Panc1 (cell line): ENCODE measurements around the gene VAV3. TPM values are rescaled to one million over a fixed set of nuclear protein-coding genes. Genes with fewer than 3 reads are reported as not detected.

Source experiments
- ATAC-seq: fragments of 200-7000 bp; cut with Tn5 transposase; 2 replicates; pipeline ENCODE4 v1.9.1; 2020; ENCODE audit warnings: mild to moderate bottlenecking, moderate library complexity
- BruUV-seq: library from RNA; stranded (reverse); fragments of 400-500 nt; replicated peaks from 2 replicates; lab custom pipeline; 2021; lab: Mats Ljungman, UMichigan
- CTCF ChIA-PET: fragments of 300-600 bp; sonication (Branson Sonifier 250); formaldehyde crosslinking; loops from one replicate; lab custom pipeline; 2022; ENCODE audit warnings: antibody characterized with exemption; lab: Charles Lee
- POLR2A ChIA-PET: fragments of 300-600 bp; sonication (Branson Sonifier 250); formaldehyde crosslinking; loops from one replicate; lab custom pipeline; 2022; ENCODE audit warnings: antibody characterized with exemption; lab: Charles Lee
- DNase-seq: peaks from one replicate; pipeline ENCODE4 v3.0.0-alpha.2; 2010; ENCODE audit warnings: low read depth, low spot score
- H3K27ac ChIP-seq: 2 replicates; pipeline ENCODE4 v1.5.1; 2011; ENCODE audit warnings: mild to moderate bottlenecking, low read length, inconsistent platforms
- H3K27me3 ChIP-seq: fragments of 200-500 bp; sonication (Bioruptor generic); 2 replicates; pipeline ENCODE4 v1.6.0; 2014; ENCODE audit warnings: low read length, inconsistent platforms; ENCODE audit not compliant: control insufficient read depth, insufficient read depth
- H3K36me3 ChIP-seq: fragments of 200-500 bp; sonication (Bioruptor generic); 2 replicates; pipeline ENCODE4 v1.5.1; 2014; ENCODE audit warnings: inconsistent platforms, mild to moderate bottlenecking, low read length, moderate library complexity; ENCODE audit not compliant: control insufficient read depth, insufficient read depth
- H3K4me1 ChIP-seq: 2 replicates; pipeline ENCODE4 v1.5.1; 2011; ENCODE audit warnings: inconsistent platforms, mild to moderate bottlenecking, low read length, moderate library complexity; ENCODE audit not compliant: control insufficient read depth, insufficient read depth
- H3K4me3 ChIP-seq, 2 experiments: 2 replicates each; pipeline ENCODE4 v1.5.1; 2011 to 2012; ENCODE audit warnings: low read depth in 2 of 2, low read length in 2 of 2, mild to moderate bottlenecking in 2 of 2, inconsistent platforms in 1 of 2, moderate library complexity in 1 of 2
- H3K9me3 ChIP-seq: fragments of 200-500 bp; sonication (Bioruptor generic); 2 replicates; pipeline ENCODE4 v1.5.1; 2014; ENCODE audit warnings: low read depth, mild to moderate bottlenecking, inconsistent platforms, low read length, moderate library complexity; ENCODE audit not compliant: control insufficient read depth, insufficient read depth
- POLR2AphosphoS5 ChIP-seq: IDR thresholded peaks from 2 replicates; pipeline ENCODE4 v1.6.1; 2012; ENCODE audit warnings: mild to moderate bottlenecking, low read depth, low read length, moderate library complexity
- SIN3A ChIP-seq: IDR thresholded peaks from 2 replicates; pipeline ENCODE4 v1.6.1; 2012; ENCODE audit warnings: low read depth, mild to moderate bottlenecking, low read length, moderate library complexity, borderline replicate concordance; ENCODE audit not compliant: insufficient read depth
- TCF7L2 ChIP-seq: IDR thresholded peaks from 2 replicates; pipeline ENCODE4 v1.6.1; 2011; ENCODE audit warnings: mild to moderate bottlenecking, low read depth, low read length, inconsistent platforms
- in situ Hi-C: cut with HindIII; loops from 2 replicates; pipeline ENCODE4 v1.10.0; 2016; ENCODE audit warnings: low sequenced_read_pairs, low pct_unique_long_range_greater_than_20kb
- intact Hi-C: fragments of 100-400 bp; cut with micrococcal nuclease; formaldehyde crosslinking; loops from one replicate; pipeline ENCODE4 v1.10.0; 2022; ENCODE audit not compliant: unreplicated experiment
- total RNA-seq: library from RNA; stranded (reverse); gene quantifications from one replicate; pipeline ENCODE4 v1.2.1, GENCODE V29; 2021; ENCODE audit not compliant: unreplicated experiment
- TF ChIP-seq, protein P1 (sequence below): fragments of 450-650 bp; IDR thresholded peaks from 2 replicates; pipeline ENCODE4 v1.5.1; 2017; ENCODE audit warnings: mild to moderate bottlenecking
- TF ChIP-seq, protein P2 (sequence below), 2 experiments: IDR thresholded peaks; 2 replicates each; pipeline ENCODE4 v1.6.1; 2011 to 2012; ENCODE audit warnings: low read depth in 2 of 2, control low read depth in 1 of 2, low read length in 1 of 2, mild to moderate bottlenecking in 1 of 2, moderate library complexity in 1 of 2; ENCODE audit not compliant: insufficient read depth in 1 of 2

The VAV3 gene
- total RNA-seq, 1 experiment from 2014 or later: 0.23 TPM

DNA sequence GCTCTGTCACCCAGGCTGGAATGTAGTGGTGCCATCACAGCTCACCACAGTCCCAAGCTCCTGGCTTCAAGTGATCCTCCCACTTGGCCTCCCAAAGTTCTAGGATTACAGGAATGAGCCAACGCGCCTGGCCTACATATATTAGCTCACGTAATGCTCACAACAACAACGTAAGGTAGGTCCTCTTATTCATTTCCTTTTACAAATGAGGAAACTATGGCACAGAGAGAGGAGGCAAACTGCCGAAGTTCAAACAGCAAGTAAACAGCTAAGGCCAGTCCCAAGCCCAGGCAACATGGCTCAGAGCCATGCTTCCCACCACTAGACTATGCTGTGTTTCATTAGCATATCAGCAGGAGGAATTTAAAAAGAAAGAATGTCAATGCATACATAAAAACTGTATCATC, 284.4 kb downstream of the VAV3 start:
- Histone ChIP-seq H3K9me3 (no peaks in the 10 kb centered on the region), H3K36me3 (no peaks in the 10 kb centered on the region), H3K27me3 (no peaks in the 10 kb centered on the region), H3K4me3 (no peak overlapping the region), H3K27ac (no peak overlapping the region), H3K4me1 (no peaks in the 10 kb centered on the region)
- TF ChIP-seq, protein P1, sequence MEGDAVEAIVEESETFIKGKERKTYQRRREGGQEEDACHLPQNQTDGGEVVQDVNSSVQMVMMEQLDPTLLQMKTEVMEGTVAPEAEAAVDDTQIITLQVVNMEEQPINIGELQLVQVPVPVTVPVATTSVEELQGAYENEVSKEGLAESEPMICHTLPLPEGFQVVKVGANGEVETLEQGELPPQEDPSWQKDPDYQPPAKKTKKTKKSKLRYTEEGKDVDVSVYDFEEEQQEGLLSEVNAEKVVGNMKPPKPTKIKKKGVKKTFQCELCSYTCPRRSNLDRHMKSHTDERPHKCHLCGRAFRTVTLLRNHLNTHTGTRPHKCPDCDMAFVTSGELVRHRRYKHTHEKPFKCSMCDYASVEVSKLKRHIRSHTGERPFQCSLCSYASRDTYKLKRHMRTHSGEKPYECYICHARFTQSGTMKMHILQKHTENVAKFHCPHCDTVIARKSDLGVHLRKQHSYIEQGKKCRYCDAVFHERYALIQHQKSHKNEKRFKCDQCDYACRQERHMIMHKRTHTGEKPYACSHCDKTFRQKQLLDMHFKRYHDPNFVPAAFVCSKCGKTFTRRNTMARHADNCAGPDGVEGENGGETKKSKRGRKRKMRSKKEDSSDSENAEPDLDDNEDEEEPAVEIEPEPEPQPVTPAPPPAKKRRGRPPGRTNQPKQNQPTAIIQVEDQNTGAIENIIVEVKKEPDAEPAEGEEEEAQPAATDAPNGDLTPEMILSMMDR: no peak
- TF ChIP-seq SIN3A: no peak
- TF ChIP-seq TCF7L2: no peak
- CTCF ChIA-PET: no interaction called here
- DNase-seq: no peak
- no TSS peak for BruUV-seq
- in situ Hi-C loops: no loop called here
- no peak for ATAC-seq
- intact Hi-C loops: no loop called here
- POLR2A ChIA-PET: no interaction called here

GRCh38 chr1:107679411-107679953, 285.5 kb downstream of the VAV3 start:
- Histone ChIP-seq H3K9me3 (no peaks in the 10 kb centered on the region), H3K27ac (no peak overlapping the region), H3K27me3 (no peaks in the 10 kb centered on the region), H3K4me1 (no peaks in the 10 kb centered on the region), H3K36me3 (no peaks in the 10 kb centered on the region), H3K4me3 (no peak overlapping the region)
- in situ Hi-C loops: no loop called here
- no peak for DNase-seq
- BruUV-seq: no TSS peak
- no peak for ATAC-seq
- POLR2A ChIA-PET: no interaction called here
- intact Hi-C loops: no loop called here
- CTCF ChIA-PET: no interaction called here
- no peak for TF ChIP-seq POLR2AphosphoS5
- TF ChIP-seq, protein P1: no peak
- no peak for TF ChIP-seq TCF7L2
- TF ChIP-seq, protein P2, sequence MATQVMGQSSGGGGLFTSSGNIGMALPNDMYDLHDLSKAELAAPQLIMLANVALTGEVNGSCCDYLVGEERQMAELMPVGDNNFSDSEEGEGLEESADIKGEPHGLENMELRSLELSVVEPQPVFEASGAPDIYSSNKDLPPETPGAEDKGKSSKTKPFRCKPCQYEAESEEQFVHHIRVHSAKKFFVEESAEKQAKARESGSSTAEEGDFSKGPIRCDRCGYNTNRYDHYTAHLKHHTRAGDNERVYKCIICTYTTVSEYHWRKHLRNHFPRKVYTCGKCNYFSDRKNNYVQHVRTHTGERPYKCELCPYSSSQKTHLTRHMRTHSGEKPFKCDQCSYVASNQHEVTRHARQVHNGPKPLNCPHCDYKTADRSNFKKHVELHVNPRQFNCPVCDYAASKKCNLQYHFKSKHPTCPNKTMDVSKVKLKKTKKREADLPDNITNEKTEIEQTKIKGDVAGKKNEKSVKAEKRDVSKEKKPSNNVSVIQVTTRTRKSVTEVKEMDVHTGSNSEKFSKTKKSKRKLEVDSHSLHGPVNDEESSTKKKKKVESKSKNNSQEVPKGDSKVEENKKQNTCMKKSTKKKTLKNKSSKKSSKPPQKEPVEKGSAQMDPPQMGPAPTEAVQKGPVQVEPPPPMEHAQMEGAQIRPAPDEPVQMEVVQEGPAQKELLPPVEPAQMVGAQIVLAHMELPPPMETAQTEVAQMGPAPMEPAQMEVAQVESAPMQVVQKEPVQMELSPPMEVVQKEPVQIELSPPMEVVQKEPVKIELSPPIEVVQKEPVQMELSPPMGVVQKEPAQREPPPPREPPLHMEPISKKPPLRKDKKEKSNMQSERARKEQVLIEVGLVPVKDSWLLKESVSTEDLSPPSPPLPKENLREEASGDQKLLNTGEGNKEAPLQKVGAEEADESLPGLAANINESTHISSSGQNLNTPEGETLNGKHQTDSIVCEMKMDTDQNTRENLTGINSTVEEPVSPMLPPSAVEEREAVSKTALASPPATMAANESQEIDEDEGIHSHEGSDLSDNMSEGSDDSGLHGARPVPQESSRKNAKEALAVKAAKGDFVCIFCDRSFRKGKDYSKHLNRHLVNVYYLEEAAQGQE (IDR thresholded peaks at IDR 0.05; ENCODE audit: insufficient read depth in 1 of 2, low read depth in 2 of 2, low read length in 1 of 2): no peak
- TF ChIP-seq SIN3A: no peak
